HCT116 (cell line): Measurements from ENCODE around the gene DCUN1D2. TPM values are rescaled to one million over a fixed set of nuclear protein-coding genes. Genes with fewer than 3 reads are reported as not detected.
A peak's percentile ranks its signal among the peaks of the same experiment; 100 is the strongest.

Source experiments
- ATAC-seq: fragments of 200-7000 bp; cut with Tn5 transposase; 2 replicates; pipeline ENCODE4 v1.9.1; 2020; ENCODE audit warnings: mild to moderate bottlenecking, moderate library complexity
- BruUV-seq: library from RNA; stranded (reverse); fragments of 400-500 nt; replicated peaks from 2 replicates; lab custom pipeline; 2021; lab: Mats Ljungman, UMichigan
- CTCF ChIA-PET: fragments of 300-600 bp; sonication (Branson Sonifier 250); formaldehyde crosslinking; loops from one replicate; lab custom pipeline; 2021; ENCODE audit warnings: antibody characterized with exemption; lab: Charles Lee
- POLR2A ChIA-PET: fragments of 300-600, 350-600 bp; sonication (Branson Sonifier 250); formaldehyde crosslinking; loops from one replicate; lab custom pipeline; 2021; ENCODE audit warnings: antibody characterized with exemption; lab: Charles Lee
- RAD21 ChIA-PET, 2 experiments: fragments of 300-600 bp; sonication (Branson Sonifier 250); formaldehyde crosslinking; loops; one replicate each; lab custom pipeline; 2023; ENCODE audit warnings: low total read pairs in 2 of 2; ENCODE audit not compliant: uncharacterized antibody in 2 of 2, unreplicated experiment in 2 of 2, low non-redundant PET in 1 of 2; lab: Charles Lee
- DNase-seq: peaks from one replicate; pipeline ENCODE4 v3.0.0-alpha.2; 2010; ENCODE audit warnings: low read depth, low spot score
- H2AFZ ChIP-seq: fragments of 200-600 bp; shearing (Covaris generic), sonication (generic); 2 replicates; pipeline ENCODE4 v1.6.1; 2017; ENCODE audit warnings: low read depth, mixed run types, mixed read lengths, antibody characterized with exemption, low read length; ENCODE audit not compliant: poor library complexity, severe bottlenecking
- H3K27ac ChIP-seq: 2 replicates; pipeline ENCODE4 v1.5.1; 2012; ENCODE audit warnings: low read depth, low read length
- H3K27me3 ChIP-seq: fragments of 200-600 bp; sonication (generic); 2 replicates; pipeline ENCODE4 v1.6.1; 2016; ENCODE audit warnings: mixed run types, low read length, mixed read lengths; ENCODE audit not compliant: insufficient read depth
- H3K36me3 ChIP-seq, 2 experiments: fragments of 200-500 bp in 1 of 2; fragments of 200-600 bp in 1 of 2; sonication (Bioruptor generic) in 1 of 2; sonication (generic) in 1 of 2; 2 replicates each; pipeline versions ENCODE4 v1.5.1 to v1.6.1; 2014 to 2016; ENCODE audit warnings: low read length in 2 of 2, inconsistent platforms in 1 of 2, mixed read lengths in 1 of 2, mixed run types in 1 of 2; ENCODE audit not compliant: insufficient read depth in 2 of 2, control insufficient read depth in 1 of 2
- H3K4me1 ChIP-seq, 2 experiments: fragments of 200-600 bp in 1 of 2; sonication (generic) in 1 of 2; 2 replicates each; pipeline versions ENCODE4 v1.5.1 to v1.6.1; 2012 to 2017; ENCODE audit warnings: low read length in 2 of 2, inconsistent platforms in 1 of 2, mild to moderate bottlenecking in 1 of 2, mixed read lengths in 1 of 2, mixed run types in 1 of 2, moderate library complexity in 1 of 2; ENCODE audit not compliant: insufficient read depth in 2 of 2, control insufficient read depth in 1 of 2
- H3K4me2 ChIP-seq: fragments of 200-600 bp; sonication (generic); 2 replicates; pipeline ENCODE4 v1.6.1; 2017; ENCODE audit warnings: mixed run types, low read length, mixed read lengths
- H3K4me3 ChIP-seq, 2 experiments: fragments of 200-600 bp in 1 of 2; sonication (generic) in 1 of 2; replicated peaks in 1 of 2; 2 replicates each; pipeline ENCODE4 v1.5.1; 2011 to 2016; ENCODE audit warnings: low read length in 2 of 2, control low read depth in 1 of 2, low read depth in 1 of 2, mild to moderate bottlenecking in 1 of 2, mixed read lengths in 1 of 2, mixed run types in 1 of 2
- H3K79me2 ChIP-seq: fragments of 200-600 bp; sonication (generic); 2 replicates; pipeline ENCODE4 v1.6.1; 2017; ENCODE audit warnings: mild to moderate bottlenecking, mixed run types, low read length, moderate library complexity, mixed read lengths; ENCODE audit not compliant: insufficient read depth
- H3K9ac ChIP-seq: fragments of 200-600 bp; sonication (generic); 2 replicates; pipeline ENCODE4 v1.6.1; 2016; ENCODE audit warnings: low read length, mixed read lengths
- H3K9me2 ChIP-seq: fragments of 200-600 bp; sonication (generic), shearing (Covaris generic); 2 replicates; pipeline ENCODE4 v1.6.1; 2017; ENCODE audit warnings: mixed run types, mild to moderate bottlenecking, moderate library complexity; ENCODE audit not compliant: insufficient read depth
- H3K9me3 ChIP-seq, 2 experiments: fragments of 200-500 bp in 1 of 2; fragments of 200-600 bp in 1 of 2; sonication (Bioruptor generic) in 1 of 2; sonication (generic) in 1 of 2; 2 replicates each; pipeline ENCODE4 v1.6.1; 2014 to 2017; ENCODE audit warnings: low read length in 2 of 2, mixed read lengths in 2 of 2, inconsistent platforms in 1 of 2, low read depth in 1 of 2, mild to moderate bottlenecking in 1 of 2, mixed run types in 1 of 2, moderate library complexity in 1 of 2; ENCODE audit not compliant: control insufficient read depth in 1 of 2, insufficient read depth in 1 of 2
- H4K20me1 ChIP-seq: fragments of 200-600 bp; sonication (generic), shearing (Covaris generic); 2 replicates; pipeline ENCODE4 v1.6.1; 2017; ENCODE audit warnings: mixed run types, mild to moderate bottlenecking, moderate library complexity; ENCODE audit not compliant: insufficient read depth
- CTCF ChIP-seq, 3 experiments: fragments of 200-600 bp in 1 of 3; sonication (generic) in 1 of 3; IDR thresholded peaks in 2 of 3; conservative IDR thresholded peaks in 1 of 3; 2 replicates each; pipeline ENCODE4 v1.5.1; 2012 to 2017; ENCODE audit warnings: low read depth in 2 of 3, low read length in 2 of 3, antibody characterized with exemption in 1 of 3, borderline replicate concordance in 1 of 3, control low read depth in 1 of 3, mild to moderate bottlenecking in 1 of 3, mixed read lengths in 1 of 3, mixed run types in 1 of 3, moderate library complexity in 1 of 3; ENCODE audit not compliant: insufficient read depth in 1 of 3
- EGR1 ChIP-seq: IDR thresholded peaks from 2 replicates; pipeline ENCODE4 v1.6.1; 2012; ENCODE audit warnings: low read depth
- YY1 ChIP-seq: IDR thresholded peaks from 2 replicates; pipeline ENCODE4 v1.6.1; 2011; ENCODE audit warnings: low read length, low read depth, moderate library complexity, mild to moderate bottlenecking; ENCODE audit not compliant: insufficient replicate concordance; ENCODE audit errors: extremely low read depth
- intact Hi-C: fragments of 100-400 bp; cut with micrococcal nuclease; formaldehyde crosslinking; loops from 2 replicates; pipeline ENCODE4 v1.10.0; 2022
- total RNA-seq: library from RNA; stranded (reverse); gene quantifications from one replicate; pipeline ENCODE4 v1.2.1, GENCODE V29; 2021; ENCODE audit not compliant: unreplicated experiment

DCUN1D2 gene
- total RNA-seq, 1 experiment from 2014 or later: 25.4 TPM

GRCh38 chr13:113458253-113459065, 32.1 kb downstream of the DCUN1D2 start:
- no TSS peak for BruUV-seq
- H3K9me2 ChIP-seq: no peaks in the 10 kb centered on the region
- H3K27me3 ChIP-seq: no peaks in the 10 kb centered on the region
- H3K4me1 ChIP-seq: no peaks in the 10 kb centered on the region
- no peak overlapping the region for H3K27ac ChIP-seq
- H3K36me3 ChIP-seq: peaks cover 21 to 27% of the 10 kb centered on the region in 2 experiments; a peak in 3 of 4 replicates
- TF ChIP-seq EGR1 (no peak), CTCF (IDR thresholded peaks at IDR 0.05 in 2 of 3, conservative IDR thresholded peaks at IDR 0.05 in 1 of 3; ENCODE audit: borderline replicate concordance in 1 of 3, insufficient read depth in 1 of 3, low read depth in 2 of 3, low read length in 2 of 3) (peak in 2 of 3 experiments; percentile 48 to 60; a peak in 4 of 6 replicates)
- H4K20me1 ChIP-seq: no peaks in the 10 kb centered on the region
- intact Hi-C loops: loop anchor here (5.0 kb wide), 1 partner anchor 104 kb away; no protein-coding TSS in a partner anchor
- H2AFZ ChIP-seq: no peak overlapping the region
- no peak for DNase-seq
- H3K4me3 ChIP-seq: no peak overlapping the region
- ChIA-PET POLR2A (no interaction called here), RAD21 (no interaction called here), CTCF (interaction anchor here (2.2 kb wide), 1 partner anchor 104 kb away, joined by 13 read pairs; no protein-coding TSS in a partner anchor)
- H3K9me3 ChIP-seq: no peaks in the 10 kb centered on the region
- H3K4me2 ChIP-seq: no peak overlapping the region
- ATAC-seq: peak; percentile 69
- no peaks in the 10 kb centered on the region for H3K79me2 ChIP-seq
- no peak overlapping the region for H3K9ac ChIP-seq

GRCh38 chr13:113457510-113457909, 33.0 kb downstream of the DCUN1D2 start:
- Histone ChIP-seq H3K4me1 (no peaks in the 10 kb centered on the region), H3K27ac (no peak overlapping the region), H3K9me2 (no peaks in the 10 kb centered on the region), H3K27me3 (no peaks in the 10 kb centered on the region), H3K79me2 (no peaks in the 10 kb centered on the region), H3K9ac (no peak overlapping the region), H2AFZ (no peak overlapping the region), H3K4me2 (no peak overlapping the region), H4K20me1 (no peaks in the 10 kb centered on the region), H3K4me3 (no peak overlapping the region), H3K36me3 (peaks cover 21 to 24% of the 10 kb centered on the region in 2 experiments; a peak in 3 of 4 replicates), H3K9me3 (no peaks in the 10 kb centered on the region)
- RAD21 ChIA-PET: no interaction called here
- no peak for ATAC-seq
- TSS peak; percentile 25 for BruUV-seq
- CTCF ChIA-PET: interaction anchor here (2.2 kb wide), 1 partner anchor 105 kb away, joined by 13 read pairs; no protein-coding TSS in a partner anchor
- 0 out of 6 replicates have a peak, but pooled peaks of 1 of the 3 experiments have one; percentile 14 for TF ChIP-seq CTCF (IDR thresholded peaks at IDR 0.05 in 2 of 3, conservative IDR thresholded peaks at IDR 0.05 in 1 of 3; ENCODE audit: borderline replicate concordance in 1 of 3, insufficient read depth in 1 of 3, low read depth in 2 of 3, low read length in 2 of 3)
- TF ChIP-seq YY1: no peak
- POLR2A ChIA-PET: no interaction called here
- intact Hi-C loops: loop anchor here (5.0 kb wide), 1 partner anchor 105 kb away; no protein-coding TSS in a partner anchor
- DNase-seq: no peak
